CD4-positive, alpha-beta T cell (primary cell): ENCODE data around the gene APLN. TPM values are rescaled to one million over a fixed set of nuclear protein-coding genes. Genes with fewer than 3 reads are reported as not detected.

Experiments
- ATAC-seq: fragments of 200-7000 bp; cut with Tn5 transposase; one replicate; pipeline ENCODE4 v1.10.0; 2022; ENCODE audit warnings: mild to moderate bottlenecking; ENCODE audit not compliant: poor library complexity
- CTCF ChIA-PET: fragments of 350-600 bp; sonication (Branson Sonifier 250); formaldehyde crosslinking; loops from one replicate; lab custom pipeline; 2021; ENCODE audit warnings: antibody characterized with exemption, inconsistent platforms; lab: Charles Lee
- POLR2A ChIA-PET: fragments of 350-600 bp; sonication (Branson Sonifier 250); formaldehyde crosslinking; loops from one replicate; lab custom pipeline; 2021; ENCODE audit warnings: antibody characterized with exemption, inconsistent platforms; lab: Charles Lee
- DNase-seq, 14 experiments: peaks; one replicate each; pipeline ENCODE4 v3.0.0-alpha.2; 2013 to 2020; ENCODE audit warnings: mixed read lengths in 2 of 14
- H3K27ac ChIP-seq, 2 donors: one replicate each; pipeline versions ENCODE4 v1.5.1 to v1.7.0; 2013; ENCODE audit warnings: low read length in 2 of 2, low read depth in 1 of 2, mild to moderate bottlenecking in 1 of 2
- H3K27me3 ChIP-seq, 2 experiments: 1 replicate in 1 of 2; 2 replicates in 1 of 2; pipeline versions ENCODE4 v1.6.1 to v1.7.0; 2013; ENCODE audit warnings: low read length in 2 of 2, control low read depth in 1 of 2, mild to moderate bottlenecking in 1 of 2, moderate library complexity in 1 of 2; ENCODE audit not compliant: insufficient read depth in 2 of 2, control insufficient read depth in 1 of 2
- H3K36me3 ChIP-seq: one replicate; pipeline ENCODE4 v1.6.1; 2013; ENCODE audit warnings: low read length, control low read depth; ENCODE audit not compliant: insufficient read depth
- H3K4me1 ChIP-seq: one replicate; pipeline ENCODE4 v1.6.1; 2013; ENCODE audit warnings: low read length, control low read depth; ENCODE audit not compliant: insufficient read depth
- H3K4me3 ChIP-seq: one replicate; pipeline ENCODE4 v1.5.1; 2013; ENCODE audit warnings: mild to moderate bottlenecking, low read length, moderate library complexity
- H3K9me3 ChIP-seq, 2 experiments: 1 replicate in 1 of 2; 2 replicates in 1 of 2; pipeline versions ENCODE4 v1.6.1 to v1.7.0; 2013; ENCODE audit warnings: low read length in 2 of 2, mild to moderate bottlenecking in 2 of 2, control low read depth in 1 of 2, moderate library complexity in 1 of 2; ENCODE audit not compliant: control insufficient read depth in 1 of 2, insufficient read depth in 1 of 2
- H3K27ac Mint-ChIP-seq: one replicate; pipeline ENCODE4 v1.8.0; 2020; ENCODE audit warnings: mixed read lengths
- H3K27me3 Mint-ChIP-seq: one replicate; pipeline ENCODE4 v1.8.0; 2021; ENCODE audit warnings: mixed read lengths
- H3K36me3 Mint-ChIP-seq: one replicate; pipeline ENCODE4 v1.8.0; 2021; ENCODE audit warnings: low read depth, mixed read lengths
- H3K4me1 Mint-ChIP-seq: one replicate; pipeline ENCODE4 v1.8.0; 2021; ENCODE audit warnings: low read depth, mixed read lengths
- H3K4me3 Mint-ChIP-seq: one replicate; pipeline ENCODE4 v1.8.0; 2020; ENCODE audit warnings: mild to moderate bottlenecking, mixed read lengths
- H3K9me3 Mint-ChIP-seq: one replicate; pipeline ENCODE4 v1.8.0; 2020; ENCODE audit warnings: mixed read lengths
- intact Hi-C, 2 experiments: fragments of 100-400 bp; cut with DNase I in 1 of 2; cut with micrococcal nuclease in 1 of 2; formaldehyde crosslinking; loops; one replicate each; pipeline versions ENCODE4 v1.15.1 to v1.9.0; 2023 to 2025; cut with DNase I, micrococcal nuclease
- total RNA-seq, 174 experiments: library from RNA in 2 of 174; stranded (reverse) in 2 of 174; gene quantifications; one replicate each; pipeline ENCODE4 v1.2.3 and lab custom pipeline; 2021 to 2026
- TF ChIP-seq, protein P1 (sequence below): fragments of 200-600 bp; IDR thresholded peaks from one replicate; pipeline ENCODE4 v1.8.0; 2022; ENCODE audit warnings: antibody characterized with exemption, mild to moderate bottlenecking

APLN gene
- total RNA-seq, 2 experiments from 2014 or later: not detected

DNA sequence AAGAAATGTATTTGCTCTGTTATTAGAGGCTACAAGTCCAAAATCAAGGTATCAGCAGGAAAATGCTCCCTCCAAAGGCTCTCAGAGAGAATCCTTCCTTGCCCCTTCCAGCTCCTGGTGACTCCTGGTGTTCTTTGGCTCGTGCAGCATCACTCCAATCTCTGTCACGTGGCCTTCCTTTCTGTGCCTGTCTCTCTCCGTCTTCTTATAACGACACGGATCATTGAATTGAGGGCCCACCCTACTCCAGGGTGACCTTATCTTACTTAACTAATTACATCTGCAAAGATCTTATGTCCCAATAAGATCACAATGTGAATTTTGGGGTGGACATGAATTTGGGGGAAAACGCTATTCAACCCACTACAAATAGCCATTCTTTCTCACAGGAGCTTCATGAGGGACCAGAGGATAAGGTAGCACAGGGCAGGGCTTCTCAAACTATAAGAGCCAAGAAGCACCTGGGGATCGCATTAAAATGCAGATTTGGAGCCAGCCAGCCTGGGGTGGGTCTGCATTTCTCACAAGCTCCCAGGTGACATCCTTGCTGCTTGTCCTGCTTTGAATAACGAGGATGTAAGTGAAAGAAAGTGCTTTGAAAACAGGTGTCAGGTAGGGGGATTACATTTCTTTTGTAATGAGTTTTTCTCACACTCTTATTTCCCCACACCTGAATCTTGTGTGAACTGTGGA, 41.9 kb upstream of the APLN start:
- H3K9me3 Mint-ChIP-seq: no peaks in the 10 kb centered on the region
- DNase-seq (no peak), ATAC-seq (no peak)
- no peaks in the 10 kb centered on the region for H3K4me1 Mint-ChIP-seq
- H3K36me3 Mint-ChIP-seq: no peaks in the 10 kb centered on the region
- H3K27ac Mint-ChIP-seq: no peak overlapping the region
- Histone ChIP-seq H3K36me3 (no peaks in the 10 kb centered on the region), H3K4me1 (no peaks in the 10 kb centered on the region), H3K9me3 (no peaks in the 10 kb centered on the region), H3K27ac (no peak overlapping the region), H3K4me3 (no peak overlapping the region), H3K27me3 (no peaks in the 10 kb centered on the region)
- TF ChIP-seq, protein P1, sequence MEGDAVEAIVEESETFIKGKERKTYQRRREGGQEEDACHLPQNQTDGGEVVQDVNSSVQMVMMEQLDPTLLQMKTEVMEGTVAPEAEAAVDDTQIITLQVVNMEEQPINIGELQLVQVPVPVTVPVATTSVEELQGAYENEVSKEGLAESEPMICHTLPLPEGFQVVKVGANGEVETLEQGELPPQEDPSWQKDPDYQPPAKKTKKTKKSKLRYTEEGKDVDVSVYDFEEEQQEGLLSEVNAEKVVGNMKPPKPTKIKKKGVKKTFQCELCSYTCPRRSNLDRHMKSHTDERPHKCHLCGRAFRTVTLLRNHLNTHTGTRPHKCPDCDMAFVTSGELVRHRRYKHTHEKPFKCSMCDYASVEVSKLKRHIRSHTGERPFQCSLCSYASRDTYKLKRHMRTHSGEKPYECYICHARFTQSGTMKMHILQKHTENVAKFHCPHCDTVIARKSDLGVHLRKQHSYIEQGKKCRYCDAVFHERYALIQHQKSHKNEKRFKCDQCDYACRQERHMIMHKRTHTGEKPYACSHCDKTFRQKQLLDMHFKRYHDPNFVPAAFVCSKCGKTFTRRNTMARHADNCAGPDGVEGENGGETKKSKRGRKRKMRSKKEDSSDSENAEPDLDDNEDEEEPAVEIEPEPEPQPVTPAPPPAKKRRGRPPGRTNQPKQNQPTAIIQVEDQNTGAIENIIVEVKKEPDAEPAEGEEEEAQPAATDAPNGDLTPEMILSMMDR: no peak
- CTCF ChIA-PET: no interaction called here
- intact Hi-C loops: no loop called here
- no peaks in the 10 kb centered on the region for H3K27me3 Mint-ChIP-seq
- POLR2A ChIA-PET: no interaction called here
- H3K4me3 Mint-ChIP-seq: no peak overlapping the region

DNA sequence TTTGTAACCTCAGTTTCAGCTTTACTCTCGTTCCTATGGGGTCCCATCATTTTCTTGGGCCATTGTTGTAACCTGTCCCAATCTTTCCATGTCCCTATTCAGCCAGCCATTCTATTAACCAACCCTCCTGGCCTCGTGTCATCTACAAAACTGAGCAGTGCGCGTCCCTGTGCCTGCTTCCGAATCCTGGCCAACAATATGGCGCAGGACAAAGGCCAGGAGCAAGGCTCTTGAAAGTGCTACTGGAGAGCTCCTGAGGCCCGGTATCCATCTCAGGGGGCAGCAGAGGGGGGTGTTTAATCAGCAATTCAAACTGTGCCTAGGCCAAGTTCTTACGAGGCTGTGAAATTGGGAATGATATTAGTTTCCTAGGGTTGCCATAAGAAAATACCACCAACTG, 41.2 kb upstream of the APLN start:
- DNase-seq (no peak), ATAC-seq (no peak)
- H3K27me3 Mint-ChIP-seq: no peaks in the 10 kb centered on the region
- TF ChIP-seq, protein P1: no peak
- H3K27ac ChIP-seq: no peak overlapping the region
- no peak overlapping the region for H3K27ac Mint-ChIP-seq
- ChIA-PET POLR2A (no interaction called here), CTCF (no interaction called here)
- H3K36me3 Mint-ChIP-seq: no peaks in the 10 kb centered on the region
- no peaks in the 10 kb centered on the region for H3K9me3 Mint-ChIP-seq
- no peaks in the 10 kb centered on the region for H3K36me3 ChIP-seq
- no peak overlapping the region for H3K4me3 ChIP-seq
- intact Hi-C loops: no loop called here
- no peak overlapping the region for H3K4me3 Mint-ChIP-seq
- no peaks in the 10 kb centered on the region for H3K4me1 Mint-ChIP-seq
- no peaks in the 10 kb centered on the region for H3K9me3 ChIP-seq
- H3K27me3 ChIP-seq: no peaks in the 10 kb centered on the region
- no peaks in the 10 kb centered on the region for H3K4me1 ChIP-seq

DNA sequence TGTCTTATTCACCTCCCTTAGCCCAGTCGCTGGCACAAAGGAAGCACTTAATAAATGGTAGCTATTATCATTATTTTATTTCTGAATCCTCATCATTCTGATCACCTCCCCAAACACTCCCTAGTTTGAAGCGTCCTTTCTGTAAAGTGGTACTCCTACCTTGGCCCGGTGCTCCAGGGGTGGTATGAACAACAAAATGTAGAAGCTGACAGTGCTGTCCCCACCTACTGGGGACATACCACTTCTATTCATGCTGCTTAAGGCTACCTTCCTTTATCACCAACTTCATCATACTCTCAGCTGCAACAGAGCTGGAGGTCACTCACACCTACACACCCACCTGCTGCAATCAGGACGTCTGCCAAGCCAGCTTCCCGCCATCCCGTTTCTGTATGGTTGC, 40.8 kb upstream of the APLN start:
- H3K36me3 ChIP-seq: no peaks in the 10 kb centered on the region
- no peaks in the 10 kb centered on the region for H3K27me3 Mint-ChIP-seq
- no peak for DNase-seq
- H3K4me3 Mint-ChIP-seq: no peak overlapping the region
- intact Hi-C loops: no loop called here
- H3K9me3 ChIP-seq: no peaks in the 10 kb centered on the region
- no peak overlapping the region for H3K4me3 ChIP-seq
- no peaks in the 10 kb centered on the region for H3K4me1 ChIP-seq
- H3K4me1 Mint-ChIP-seq: no peaks in the 10 kb centered on the region
- H3K27ac Mint-ChIP-seq: no peak overlapping the region
- no peak for ATAC-seq
- ChIA-PET CTCF (no interaction called here), POLR2A (no interaction called here)
- H3K27ac ChIP-seq: no peak overlapping the region
- no peaks in the 10 kb centered on the region for H3K9me3 Mint-ChIP-seq
- H3K36me3 Mint-ChIP-seq: no peaks in the 10 kb centered on the region
- no peaks in the 10 kb centered on the region for H3K27me3 ChIP-seq
- TF ChIP-seq, protein P1: no peak
